GM21367 (cell line): ENCODE data around the gene DUOXA2.
"Not testable (repeated sequence)": the region's sequence is repeated elsewhere in the genome, so short reads cannot be mapped to it uniquely, and the experiment has no call there.

ENCODE experiments used
- ATAC-seq: cut with Tn5 transposase; IDR thresholded peaks from one replicate; pipeline ENCODE4 v1.9.1; 2021; ENCODE audit not compliant: unreplicated experiment

The DUOXA2 gene

DNA sequence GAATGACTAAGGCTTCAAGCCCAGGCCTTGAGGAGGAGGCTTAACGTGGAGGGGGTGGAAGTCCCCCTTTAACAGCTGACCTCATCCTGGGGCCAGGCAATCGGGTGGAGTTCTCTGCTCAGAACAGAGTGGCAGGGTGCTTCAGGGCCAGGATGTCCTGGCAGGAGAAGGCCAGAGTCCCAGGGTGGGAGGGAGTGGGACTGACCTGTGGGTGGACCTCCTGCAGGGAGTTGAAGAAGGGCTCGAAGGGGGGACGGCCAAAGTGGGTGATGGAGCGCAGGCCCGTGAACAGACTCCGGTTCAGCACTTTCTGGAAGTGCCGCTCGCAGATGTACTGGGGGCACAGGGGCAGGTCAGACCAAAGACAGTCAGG lies 19.8 kb upstream of the DUOXA2 start:
- no peak for ATAC-seq

DNA sequence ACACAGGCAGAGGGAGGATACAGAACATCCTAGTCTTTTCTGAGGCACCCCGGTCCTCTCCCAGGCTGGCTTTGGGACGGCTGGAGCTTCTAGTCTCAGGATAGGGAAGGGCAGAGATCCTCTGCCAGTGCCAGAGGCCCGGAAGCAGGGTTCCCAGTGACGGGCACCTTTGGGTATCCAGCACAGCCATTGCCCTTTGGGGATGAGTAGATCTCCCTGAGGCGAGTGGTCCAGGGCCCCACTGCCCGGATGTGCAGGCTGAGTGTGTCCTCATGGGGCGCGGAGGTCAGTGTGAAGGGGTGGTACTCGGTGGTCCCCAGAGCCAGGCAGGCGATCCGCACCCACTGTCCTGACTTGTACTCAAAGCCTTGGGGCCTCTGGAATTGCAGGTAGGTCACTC lies 18.5 kb upstream of the DUOXA2 start:
- no peak for ATAC-seq

DNA sequence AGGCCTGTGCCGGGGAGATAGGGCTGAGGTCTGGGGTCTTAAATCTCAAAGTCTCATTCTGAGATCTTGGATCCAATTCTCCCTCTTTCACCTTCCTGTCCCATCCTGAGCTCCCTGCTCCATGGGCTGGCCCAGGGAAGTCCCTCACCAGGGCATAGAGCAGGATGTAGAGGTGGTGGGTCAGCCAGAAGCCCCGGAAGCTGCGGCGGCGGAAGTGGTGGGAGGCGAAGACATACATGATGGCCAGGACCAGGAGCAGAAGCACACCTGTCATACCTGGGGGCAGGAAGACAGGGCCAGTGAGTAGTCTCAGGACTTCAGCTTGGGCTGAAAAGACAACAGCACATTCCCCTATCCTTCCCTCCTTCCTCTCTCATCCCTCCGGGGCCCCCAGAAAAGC lies 16.7 kb upstream of the DUOXA2 start:
- no peak for ATAC-seq

DNA sequence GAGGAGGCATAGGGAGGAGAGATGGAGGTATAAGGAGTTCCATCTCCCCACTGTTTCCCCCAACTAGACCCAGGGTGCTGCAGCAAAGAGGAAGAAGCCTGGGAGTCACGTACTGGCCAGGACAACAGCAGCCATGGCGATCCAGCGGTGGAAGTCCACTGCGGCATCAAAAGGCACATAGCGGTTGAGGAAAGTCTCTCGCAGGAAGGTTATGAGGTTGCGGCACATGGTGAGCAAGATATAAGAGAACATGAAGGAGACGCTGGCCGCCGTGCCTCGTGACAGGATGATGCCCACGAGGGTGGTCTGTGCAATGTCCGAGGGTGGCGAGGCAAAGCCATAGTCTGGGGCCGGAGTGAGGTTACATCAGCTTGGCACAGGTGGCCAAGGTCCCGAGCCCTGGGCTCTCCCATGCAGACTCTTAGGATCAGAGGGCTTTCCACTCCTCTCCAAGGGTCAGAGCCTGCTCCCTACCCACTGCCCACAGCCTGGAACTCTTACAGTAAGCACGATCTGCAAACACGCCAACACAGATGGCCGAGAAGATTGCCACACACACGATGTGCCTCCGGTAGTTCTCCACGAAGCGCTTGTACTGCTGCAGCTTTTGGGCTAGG lies 14.5 kb upstream of the DUOXA2 start:
- ATAC-seq, result no peak

DNA sequence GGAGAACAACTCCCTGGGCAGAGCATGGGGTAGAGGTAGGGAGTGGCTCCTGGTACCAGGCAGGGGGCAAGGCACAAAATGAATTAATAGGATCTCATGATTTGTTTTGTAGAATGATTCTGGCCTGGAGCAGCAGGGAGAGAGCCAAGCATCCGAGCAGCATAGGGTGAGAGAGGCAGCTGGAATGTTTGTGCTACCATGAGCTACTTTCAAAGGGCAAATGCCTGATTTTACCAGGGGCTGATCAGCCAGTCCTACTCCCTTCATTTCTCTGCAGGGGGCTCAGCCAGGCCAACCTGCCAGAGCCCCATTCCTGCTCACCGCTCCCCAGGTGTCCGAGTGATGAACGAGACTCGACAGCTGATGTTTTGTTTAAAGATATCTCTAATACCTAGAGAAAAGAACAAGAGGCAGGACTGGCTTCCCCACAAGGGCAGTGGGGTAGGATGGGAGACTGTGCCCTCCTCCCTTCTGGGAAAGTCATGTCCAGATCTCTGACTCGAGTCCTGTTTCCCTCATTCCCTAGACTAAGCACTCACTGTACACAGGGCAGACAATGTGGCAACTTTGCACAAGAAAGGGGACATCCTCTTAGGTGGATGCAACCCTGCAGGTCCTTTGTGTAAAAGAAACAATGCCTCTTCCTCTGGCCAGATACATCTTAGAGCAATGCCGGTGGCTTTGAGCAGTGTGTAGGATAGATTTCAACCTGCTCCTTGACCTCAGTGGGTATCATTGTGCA lies 13.1 kb upstream of the DUOXA2 start:
- ATAC-seq, result no peak

DNA sequence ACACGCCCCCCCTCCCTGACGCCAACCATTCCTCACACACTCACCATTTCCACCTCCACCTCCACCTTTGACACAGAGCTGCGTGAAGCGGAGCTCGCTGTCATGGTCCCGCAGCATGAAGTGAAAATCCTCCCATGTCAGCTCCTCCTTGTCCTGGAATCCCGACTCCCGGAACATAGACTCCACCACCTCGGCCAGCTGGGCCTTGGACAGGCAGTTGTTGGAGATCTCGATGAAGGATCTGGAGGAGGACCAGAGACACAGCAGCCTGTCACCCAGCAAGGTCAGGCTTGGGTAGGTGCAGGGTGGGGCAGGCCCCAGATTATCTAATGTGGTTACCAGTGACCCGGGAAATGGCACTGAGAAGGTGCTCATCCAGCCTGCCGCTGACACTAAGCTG lies 12.4 kb upstream of the DUOXA2 start:
- no peak for ATAC-seq

DNA sequence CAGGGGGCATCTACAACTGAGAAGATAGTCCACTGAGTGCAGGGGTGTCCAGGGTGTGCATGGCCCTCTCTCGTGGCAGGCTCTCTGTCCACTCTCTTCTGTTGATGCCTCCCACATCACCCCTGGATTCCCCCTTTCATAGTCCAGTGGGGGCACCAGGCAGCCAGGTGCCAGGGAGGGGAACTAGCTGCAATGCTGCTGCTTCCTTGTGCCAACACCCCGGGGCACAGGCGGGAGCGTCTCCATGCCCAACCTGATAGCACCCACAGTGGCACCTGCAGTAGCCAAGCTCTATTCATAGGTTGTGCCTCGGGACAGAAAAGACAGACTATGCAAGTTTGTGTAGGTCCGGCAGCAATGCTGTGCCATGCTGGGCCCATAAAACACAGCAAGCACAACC lies 11.9 kb upstream of the DUOXA2 start:
- no peak for ATAC-seq

DNA sequence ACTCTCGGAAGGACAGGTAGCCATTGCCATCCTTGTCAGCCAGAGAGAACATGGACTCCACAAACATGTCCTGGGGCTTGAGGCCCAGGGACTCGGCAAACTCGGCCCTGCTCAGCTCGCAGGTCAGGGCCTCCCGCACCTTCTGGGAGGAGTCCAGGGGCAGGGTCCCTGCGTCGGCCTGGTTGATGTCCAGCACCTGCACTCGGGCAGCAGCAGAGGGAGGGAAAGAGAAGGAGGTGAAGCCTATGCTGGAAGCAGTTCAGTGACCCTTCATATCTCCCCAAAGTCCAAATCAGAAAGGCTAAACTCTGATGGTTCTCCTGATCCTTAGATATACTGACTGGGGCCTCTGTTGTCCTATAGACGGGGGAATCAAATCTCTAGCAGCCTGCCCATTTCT lies 10.0 kb upstream of the DUOXA2 start:
- ATAC-seq, result not testable (repeated sequence)

DNA sequence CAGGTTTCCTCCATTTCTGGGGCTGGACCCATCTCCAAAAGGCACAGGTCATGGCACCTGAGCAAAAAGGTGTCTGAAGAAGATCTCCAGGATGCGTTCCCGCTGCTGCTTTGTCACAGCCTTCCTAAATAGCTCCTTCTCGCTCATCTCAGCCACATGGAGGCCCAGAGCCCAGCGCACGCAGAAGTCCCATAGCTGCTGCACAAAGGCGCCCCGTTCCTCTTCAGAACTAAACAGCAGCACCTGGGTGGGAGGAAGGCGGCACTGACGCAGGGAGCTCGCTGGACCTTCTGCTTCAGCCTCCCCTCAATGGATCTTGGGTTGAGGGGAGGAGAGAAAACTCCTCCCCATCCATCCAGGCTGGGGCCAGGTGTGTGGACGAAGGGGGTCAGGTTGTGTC lies 8.5 kb upstream of the DUOXA2 start:
- ATAC-seq, result no peak

DNA sequence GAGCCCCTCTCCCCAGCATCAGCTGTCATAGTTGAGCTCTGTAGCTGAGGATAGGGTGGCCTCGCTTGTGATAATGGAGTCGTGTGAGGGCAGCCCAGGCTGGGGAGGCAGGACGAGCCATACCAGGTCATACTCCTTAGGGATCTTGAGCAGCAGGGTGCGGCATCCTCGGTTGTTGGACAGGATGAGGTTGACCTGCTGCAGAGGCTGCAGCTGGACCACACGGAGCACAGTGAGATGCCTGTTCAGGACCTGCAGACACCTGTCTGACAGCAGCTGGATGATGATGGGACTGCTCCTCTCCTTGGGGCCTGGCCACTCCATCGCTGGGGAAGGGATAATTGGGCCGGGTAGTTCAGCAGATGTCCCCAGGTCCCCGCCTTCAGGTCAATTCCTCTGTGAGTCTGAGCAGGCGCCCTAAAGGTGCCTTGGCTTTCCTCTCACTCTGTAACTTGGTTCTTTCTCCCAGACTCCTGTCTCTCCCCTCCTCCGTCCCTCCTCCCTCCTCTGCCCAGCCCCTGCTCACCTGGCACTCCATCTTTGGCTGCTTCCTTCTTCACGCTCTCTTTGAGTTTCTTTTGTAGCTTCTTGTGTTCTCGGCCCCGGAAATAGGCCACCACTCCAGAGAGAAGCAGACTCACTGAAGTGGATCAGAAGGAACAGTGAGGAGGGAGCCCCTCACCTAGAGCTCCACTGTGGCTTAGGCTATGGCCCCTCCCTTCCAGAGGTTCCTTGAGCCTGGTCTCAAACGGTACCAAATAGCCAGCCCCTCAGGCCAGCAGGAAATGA lies 7.9 kb upstream of the DUOXA2 start:
- no peak for ATAC-seq

DNA sequence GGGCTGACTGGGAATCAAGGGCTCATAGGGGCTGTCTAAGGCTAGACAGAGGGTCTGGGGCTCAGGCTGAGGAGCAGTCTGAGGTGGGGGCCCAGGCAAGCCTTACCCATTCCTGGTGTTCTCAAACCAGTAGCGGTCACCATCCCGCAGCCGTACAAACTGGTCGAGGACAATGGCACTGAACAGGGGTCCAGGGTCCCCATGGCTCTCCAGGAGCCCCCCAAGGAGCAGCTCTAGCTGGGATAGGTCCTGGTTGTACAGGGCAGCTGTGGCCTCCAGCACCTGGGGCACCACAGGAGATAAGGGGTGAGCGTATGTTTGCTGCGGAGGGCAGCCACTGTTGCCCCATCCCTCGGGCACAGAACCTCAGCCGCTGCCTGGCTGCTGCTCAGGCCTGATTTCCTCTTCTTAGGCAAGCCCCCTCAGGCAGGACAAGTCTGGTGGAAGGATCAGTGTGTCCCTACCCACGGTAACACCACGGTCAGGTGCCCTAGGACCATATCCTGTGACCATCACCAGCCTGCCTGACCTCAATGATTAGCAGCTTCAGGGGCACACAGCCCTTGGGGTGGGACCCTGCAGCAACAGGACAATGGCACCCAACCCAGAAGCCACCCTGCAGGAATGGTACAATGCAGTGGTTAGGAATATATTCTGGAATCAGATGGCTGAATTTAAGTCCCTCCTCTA lies 6.0 kb upstream of the DUOXA2 start:
- no peak for ATAC-seq

DNA sequence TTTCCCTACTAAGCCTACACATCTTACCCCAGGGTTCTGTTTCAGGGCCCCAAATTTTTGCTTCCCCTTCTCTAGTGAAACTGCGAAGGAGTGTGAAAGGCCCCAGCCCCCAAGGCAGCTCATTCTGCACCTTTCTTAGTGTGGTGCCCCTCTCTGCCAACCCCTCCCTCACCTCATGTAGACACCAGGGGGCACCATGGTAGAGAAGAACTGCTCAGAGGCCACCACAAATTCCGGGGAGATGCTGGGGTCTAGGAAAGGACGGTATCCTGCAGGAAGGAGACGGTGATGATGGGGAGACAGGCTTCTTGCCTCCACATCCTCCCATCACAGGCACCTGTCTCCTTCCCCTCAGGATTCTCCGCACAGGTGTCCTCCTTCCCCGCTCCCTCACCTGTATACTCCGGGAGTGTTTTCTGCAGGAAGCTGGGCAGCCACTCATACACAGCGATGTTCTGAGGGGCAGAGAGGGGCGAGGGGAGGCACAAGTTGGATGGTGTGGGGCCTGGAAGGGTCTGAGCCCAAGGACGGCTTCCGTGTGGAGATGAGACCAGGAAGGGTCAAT lies 3.8 kb upstream of the DUOXA2 start:
- no peak for ATAC-seq

DNA sequence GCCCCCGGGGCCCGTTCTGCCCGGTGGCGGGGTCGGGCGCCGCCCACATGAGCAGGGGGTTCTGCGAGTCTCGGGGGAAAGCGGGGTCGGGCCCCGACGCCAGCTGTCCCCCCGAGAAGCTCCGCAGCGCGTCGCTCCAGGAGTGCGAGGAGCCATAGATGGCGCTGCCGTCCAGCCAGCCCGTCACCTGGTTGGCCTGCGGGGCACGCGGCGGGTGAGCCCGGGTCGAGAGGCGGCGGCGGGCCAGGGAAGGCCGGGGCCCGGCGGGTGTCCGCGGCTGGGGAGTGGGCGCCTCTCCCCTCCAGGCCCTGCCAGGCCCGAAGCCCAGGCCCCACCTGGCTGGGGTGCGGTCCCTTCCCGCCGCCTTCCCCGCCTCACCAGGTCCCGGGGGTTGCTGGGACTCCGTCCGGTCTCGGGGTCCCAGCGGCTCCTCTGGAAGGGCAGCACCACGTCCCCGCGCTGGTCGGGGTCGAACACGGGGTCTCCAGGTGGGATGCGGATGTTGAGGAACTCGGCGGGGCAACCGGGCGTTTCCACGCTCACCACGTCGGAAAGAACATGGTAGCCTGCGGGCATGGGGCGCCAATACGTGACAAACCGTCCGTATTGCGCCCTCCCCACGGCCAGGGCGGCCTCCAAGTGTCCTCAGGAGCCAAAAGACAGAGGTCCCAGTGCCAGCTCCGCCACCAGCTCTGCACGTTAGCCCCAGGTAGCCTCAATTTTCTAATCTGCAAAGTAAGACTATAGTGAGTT lies 2.6 kb upstream of the DUOXA2 start:
- ATAC-seq, result no peak

DNA sequence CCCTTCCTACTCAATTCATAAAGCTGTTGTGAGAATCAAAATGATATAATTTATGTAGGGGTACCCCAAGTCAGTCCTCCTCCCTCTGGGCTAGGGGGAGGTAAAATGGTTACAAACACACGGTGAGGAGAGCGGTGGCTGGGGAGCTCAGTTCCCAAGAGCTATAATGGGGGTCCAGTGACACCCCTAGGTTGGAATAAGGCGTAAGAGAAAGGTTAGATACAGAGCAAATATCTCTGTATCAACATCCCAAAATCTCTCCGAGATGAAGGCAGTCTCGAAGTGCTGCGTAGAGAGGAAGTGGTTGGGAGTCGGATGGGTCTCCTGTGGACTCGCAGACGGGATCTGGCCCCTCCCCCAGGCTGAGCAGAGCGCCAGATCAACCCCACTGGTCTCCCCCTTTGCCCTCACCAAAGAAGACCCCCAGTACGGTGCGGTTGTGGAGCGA lies 2.0 kb upstream of the DUOXA2 start:
- no peak for ATAC-seq

DNA sequence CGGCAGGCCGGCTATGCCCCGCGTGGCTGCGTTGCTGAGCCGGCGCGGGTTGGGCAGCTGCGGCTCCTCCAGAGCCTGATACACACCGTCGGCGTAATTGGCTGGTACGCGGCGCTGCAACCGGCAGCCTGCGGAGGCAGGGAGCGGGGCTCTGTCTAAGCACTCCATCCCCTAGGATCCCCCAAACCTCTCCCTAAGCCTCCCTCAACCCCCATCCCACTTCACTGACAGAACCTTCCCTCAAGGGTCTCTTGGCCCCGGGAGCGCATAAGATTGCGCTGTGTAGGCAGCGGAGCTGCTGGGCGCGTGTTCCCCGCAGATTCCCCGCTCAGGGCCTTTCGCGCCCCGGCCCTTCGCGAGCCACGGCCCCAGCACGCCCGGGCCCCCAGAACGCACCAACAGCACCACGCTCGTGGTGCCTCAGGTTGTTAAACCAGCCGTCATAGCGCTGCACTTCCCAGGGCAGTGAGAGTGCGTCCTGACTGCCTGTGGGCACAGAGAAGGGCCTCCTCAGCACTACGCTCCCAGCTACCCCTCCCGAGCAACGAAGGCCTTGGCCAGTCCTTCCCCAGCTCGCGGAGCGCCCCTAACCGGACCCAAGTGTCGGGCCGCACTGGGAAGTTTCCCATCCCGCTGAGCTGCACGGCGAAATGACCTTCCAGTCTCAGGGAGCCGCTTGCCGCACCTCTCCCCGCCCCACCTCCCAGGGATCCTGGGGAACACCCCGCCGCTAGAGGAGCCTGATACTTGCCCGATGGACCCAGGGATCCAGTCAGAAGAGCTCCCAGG lies 1.3 kb upstream of the DUOXA2 start:
- ATAC-seq, result no peak

DNA sequence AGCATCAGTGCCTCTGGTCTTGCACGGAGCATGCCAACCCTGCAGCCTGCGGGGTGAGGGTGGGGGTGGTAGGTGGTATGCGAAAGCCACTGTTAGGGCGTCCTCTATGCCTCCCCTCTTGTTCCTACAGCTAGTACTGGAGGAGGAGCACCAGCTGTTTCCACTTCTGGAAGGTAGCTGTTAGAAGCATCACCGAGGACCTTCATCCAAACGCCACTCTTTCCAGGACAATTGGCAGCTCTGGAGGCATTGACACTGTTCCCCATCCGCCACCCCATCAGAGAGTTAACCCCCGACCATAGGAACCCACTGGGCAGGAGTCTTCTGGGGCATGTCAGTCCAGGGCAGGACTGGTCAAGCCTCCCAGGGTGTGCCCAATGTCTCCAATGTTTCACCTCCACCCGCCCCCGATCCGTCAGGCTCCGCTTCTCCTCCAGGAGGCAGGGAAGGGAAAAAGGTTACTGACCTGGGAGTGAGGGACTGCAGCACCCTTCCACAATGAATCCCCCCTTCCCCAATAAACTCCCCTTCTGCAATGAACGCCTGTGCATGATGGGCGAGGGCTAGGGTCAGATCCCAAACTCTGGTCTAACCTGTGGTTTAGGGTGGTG lies 641 bp upstream of the DUOXA2 start:
- no peak for ATAC-seq

DNA sequence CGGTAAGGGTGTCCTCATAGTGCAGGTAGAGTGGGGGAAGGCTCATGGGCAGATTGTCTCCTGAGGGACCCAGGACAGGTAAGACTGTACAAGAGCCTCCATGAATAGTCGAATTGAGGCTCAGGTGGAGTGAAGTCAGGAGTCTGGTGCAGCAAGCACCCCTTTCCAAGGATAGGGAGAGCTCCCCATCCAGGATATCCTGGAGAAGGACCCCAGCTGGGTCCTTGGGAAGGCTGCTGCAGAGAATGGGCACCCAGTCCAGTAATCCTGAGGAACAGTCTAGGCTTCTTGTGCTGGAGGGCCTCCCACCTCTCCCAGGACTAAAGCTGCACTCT lies 592 bp downstream of the DUOXA2 start:
- no peak for ATAC-seq

DNA sequence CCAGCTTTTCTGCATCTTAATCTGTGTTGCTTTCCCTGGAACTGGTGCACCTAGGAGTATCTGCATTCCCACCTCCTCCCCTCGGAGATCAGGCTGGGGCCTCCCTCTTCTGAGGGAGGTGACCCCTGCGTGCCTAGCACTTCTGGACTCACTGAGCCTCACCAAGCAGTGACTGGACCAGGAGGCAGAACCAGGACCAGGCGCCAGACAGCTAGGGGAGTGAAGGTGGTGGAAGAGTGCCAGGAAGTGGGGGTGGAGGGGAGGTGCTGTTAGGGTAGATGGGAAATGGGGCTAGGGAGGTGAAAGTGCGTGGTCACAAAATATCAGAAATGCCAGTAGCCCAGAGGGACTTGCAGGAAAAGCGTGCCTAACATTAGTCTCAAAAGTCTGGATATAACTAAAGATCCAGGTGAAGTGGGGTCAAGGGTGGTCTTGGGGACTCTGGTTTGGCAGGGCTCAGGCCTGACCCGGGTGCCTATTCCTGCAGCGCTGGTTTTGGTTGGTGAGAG lies 1.2 kb downstream of the DUOXA2 start:
- no peak for ATAC-seq

DNA sequence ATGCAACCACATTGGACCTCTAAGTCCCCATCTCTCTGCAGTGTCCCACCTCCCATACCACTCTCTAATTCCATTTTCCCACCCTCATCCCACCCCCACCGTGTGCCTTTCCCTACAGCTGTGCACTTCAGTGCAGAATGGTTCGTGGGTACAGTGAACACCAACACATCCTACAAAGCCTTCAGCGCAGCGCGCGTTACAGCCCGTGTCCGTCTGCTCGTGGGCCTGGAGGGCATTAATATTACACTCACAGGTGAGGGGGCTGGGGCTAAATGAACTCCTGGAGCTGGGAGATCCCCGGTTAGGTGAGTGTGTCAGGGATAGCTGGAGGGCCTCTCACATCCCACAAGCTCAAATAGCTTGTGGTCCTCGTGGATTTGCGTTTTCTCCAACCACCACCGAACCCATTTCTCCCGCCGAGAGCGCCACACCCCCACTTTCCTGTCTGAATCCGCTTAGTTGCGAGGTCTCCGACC lies 1.9 kb downstream of the DUOXA2 start:
- no peak for ATAC-seq
